ENCODE data around the gene MYD88. TPM values are rescaled to one million over a fixed set of nuclear protein-coding genes. Genes with fewer than 3 reads are reported as not detected.
"Not testable (repeated sequence)": the region's sequence is repeated elsewhere in the genome, so short reads cannot be mapped to it uniquely, and the experiment has no call there.

MYD88 gene
- total RNA-seq, 3 donors from 2014 or later, result 39.5 to 81.7 (median 72.4) TPM

- H3K9me3 ChIP-seq, result no peaks in the 10 kb centered on the region
- TF ChIP-seq CTCF (IDR thresholded peaks at IDR 0.05), result no peak
- intact Hi-C loops (cut with DNase I, micrococcal nuclease), result loop anchor here in 1 of 2 donors (10.0 kb wide), 1 partner anchor 87 kb away; no protein-coding TSS in a partner anchor
- peak; percentile 37 to 59 (median 53) for DNase-seq
- H3K4me3 ChIP-seq, result no peak overlapping the region
- H3K36me3 ChIP-seq (ENCODE audit: low read depth), result peaks cover 3% of the 10 kb centered on the region
- peaks cover 32% of the 10 kb centered on the region for H3K4me1 ChIP-seq (ENCODE audit: low read depth)
- no peak for ATAC-seq
These were observed 6.7 kb upstream of the MYD88 start for GRCh38 chr3:38131621-38132369.

- intact Hi-C loops (cut with DNase I, micrococcal nuclease), result loop anchor here in 1 of 2 donors (10.0 kb wide), 1 partner anchor 88 kb away; no protein-coding TSS in a partner anchor
- ATAC-seq (no peak), DNase-seq (no peak)
- Histone ChIP-seq H3K4me3 (no peak overlapping the region), H3K9me3 (no peaks in the 10 kb centered on the region), H3K4me1 (ENCODE audit: low read depth) (peaks cover 32% of the 10 kb centered on the region), H3K36me3 (ENCODE audit: low read depth) (no peaks in the 10 kb centered on the region)
- no peak for TF ChIP-seq CTCF (IDR thresholded peaks at IDR 0.05)
These were observed 5.3 kb upstream of the MYD88 start for GRCh38 chr3:38133209-38133556.

GRCh38 chr3:38133557-38134405 is 4.7 kb upstream of the MYD88 start:
- ATAC-seq, result peak; percentile 14
- intact Hi-C loops (cut with DNase I, micrococcal nuclease), result loop anchor here in 1 of 2 donors (10.0 kb wide), 1 partner anchor 89 kb away; no protein-coding TSS in a partner anchor
- TF ChIP-seq CTCF (IDR thresholded peaks at IDR 0.05), result no peak
- Histone ChIP-seq H3K36me3 (ENCODE audit: low read depth) (no peaks in the 10 kb centered on the region), H3K9me3 (no peaks in the 10 kb centered on the region), H3K4me1 (ENCODE audit: low read depth) (peaks cover 32% of the 10 kb centered on the region), H3K4me3 (no peak overlapping the region)
- peak in 2 of 3 donors; percentile 27 to 45 for DNase-seq

- H3K4me3 ChIP-seq; H3K9me3 ChIP-seq; DNase-seq; H3K36me3 ChIP-seq (ENCODE audit: low read depth); ATAC-seq: not testable (repeated sequence)
- H3K4me1 ChIP-seq (ENCODE audit: low read depth), result peaks cover 33% of the 10 kb centered on the region
- intact Hi-C loops (cut with DNase I, micrococcal nuclease), result loop anchor here in 1 of 2 donors (10.0 kb wide), 1 partner anchor 90 kb away; no protein-coding TSS in a partner anchor
These were observed 3.8 kb upstream of the MYD88 start for GRCh38 chr3:38134517-38135143.

- peak overlapping the region; percentile 79 for H3K4me3 ChIP-seq
- intact Hi-C loops (cut with DNase I, micrococcal nuclease), result loop anchor here in 1 of 2 donors (10.0 kb wide), 1 partner anchor 91 kb away; no protein-coding TSS in a partner anchor
- peak in 1 of 3 donors; percentile 27 for DNase-seq
- peaks cover 36% of the 10 kb centered on the region for H3K4me1 ChIP-seq (ENCODE audit: low read depth)
- H3K9me3 ChIP-seq; H3K36me3 ChIP-seq (ENCODE audit: low read depth); ATAC-seq: not testable (repeated sequence)
These were observed 2.7 kb upstream of the MYD88 start for GRCh38 chr3:38135621-38136277.

GRCh38 chr3:38136393-38136776 is 2.1 kb upstream of the MYD88 start:
- peak in 1 of 3 donors; percentile 48 for DNase-seq
- Histone ChIP-seq H3K4me3 (peak overlapping the region; percentile 79), H3K36me3 (ENCODE audit: low read depth) (no peaks in the 10 kb centered on the region), H3K4me1 (ENCODE audit: low read depth) (peaks cover 34% of the 10 kb centered on the region), H3K9me3 (no peaks in the 10 kb centered on the region)
- intact Hi-C loops (cut with DNase I, micrococcal nuclease), result loop anchor here in 1 of 2 donors (10.0 kb wide), 1 partner anchor 92 kb away; no protein-coding TSS in a partner anchor
- no peak for TF ChIP-seq CTCF (IDR thresholded peaks at IDR 0.05)
- ATAC-seq, result no peak
